Measurements from ENCODE around the gene CST7.

DNA sequence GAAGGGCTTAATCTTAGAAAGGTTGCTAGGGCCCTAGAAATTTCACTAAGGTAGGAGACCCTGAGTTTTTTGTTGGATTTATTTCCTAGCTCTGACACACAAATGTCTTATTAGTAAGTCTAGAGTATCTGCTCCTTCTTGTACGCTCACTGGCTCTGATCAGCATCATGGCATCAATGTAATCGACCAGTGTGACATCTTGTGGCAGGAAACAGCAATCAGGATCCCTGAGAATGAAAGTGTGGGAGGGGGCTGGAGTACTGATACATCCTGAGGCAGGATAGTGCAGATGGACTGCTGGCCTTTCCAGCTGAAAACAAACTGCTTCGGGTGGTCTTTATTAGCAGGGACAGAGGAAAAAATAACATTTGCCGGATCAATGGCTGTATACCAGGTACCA lies 10.0 kb upstream of the CST7 start:
- TF ChIP-seq, protein P1, sequence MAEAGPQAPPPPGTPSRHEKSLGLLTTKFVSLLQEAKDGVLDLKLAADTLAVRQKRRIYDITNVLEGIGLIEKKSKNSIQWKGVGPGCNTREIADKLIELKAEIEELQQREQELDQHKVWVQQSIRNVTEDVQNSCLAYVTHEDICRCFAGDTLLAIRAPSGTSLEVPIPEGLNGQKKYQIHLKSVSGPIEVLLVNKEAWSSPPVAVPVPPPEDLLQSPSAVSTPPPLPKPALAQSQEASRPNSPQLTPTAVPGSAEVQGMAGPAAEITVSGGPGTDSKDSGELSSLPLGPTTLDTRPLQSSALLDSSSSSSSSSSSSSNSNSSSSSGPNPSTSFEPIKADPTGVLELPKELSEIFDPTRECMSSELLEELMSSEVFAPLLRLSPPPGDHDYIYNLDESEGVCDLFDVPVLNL (IDR thresholded peaks at IDR 0.05; ENCODE audit: low read depth, low read length), result no peak
- TF ChIP-seq EZH2 (IDR thresholded peaks at IDR 0.05; ENCODE audit: borderline replicate concordance, control insufficient read depth, low read depth, low read length) (no peak), RBBP5 (conservative IDR thresholded peaks at IDR 0.05) (no peak)
- TF ChIP-seq, protein P2, sequence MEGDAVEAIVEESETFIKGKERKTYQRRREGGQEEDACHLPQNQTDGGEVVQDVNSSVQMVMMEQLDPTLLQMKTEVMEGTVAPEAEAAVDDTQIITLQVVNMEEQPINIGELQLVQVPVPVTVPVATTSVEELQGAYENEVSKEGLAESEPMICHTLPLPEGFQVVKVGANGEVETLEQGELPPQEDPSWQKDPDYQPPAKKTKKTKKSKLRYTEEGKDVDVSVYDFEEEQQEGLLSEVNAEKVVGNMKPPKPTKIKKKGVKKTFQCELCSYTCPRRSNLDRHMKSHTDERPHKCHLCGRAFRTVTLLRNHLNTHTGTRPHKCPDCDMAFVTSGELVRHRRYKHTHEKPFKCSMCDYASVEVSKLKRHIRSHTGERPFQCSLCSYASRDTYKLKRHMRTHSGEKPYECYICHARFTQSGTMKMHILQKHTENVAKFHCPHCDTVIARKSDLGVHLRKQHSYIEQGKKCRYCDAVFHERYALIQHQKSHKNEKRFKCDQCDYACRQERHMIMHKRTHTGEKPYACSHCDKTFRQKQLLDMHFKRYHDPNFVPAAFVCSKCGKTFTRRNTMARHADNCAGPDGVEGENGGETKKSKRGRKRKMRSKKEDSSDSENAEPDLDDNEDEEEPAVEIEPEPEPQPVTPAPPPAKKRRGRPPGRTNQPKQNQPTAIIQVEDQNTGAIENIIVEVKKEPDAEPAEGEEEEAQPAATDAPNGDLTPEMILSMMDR (IDR thresholded peaks at IDR 0.05 in 2 of 3, conservative IDR thresholded peaks at IDR 0.05 in 1 of 3; ENCODE audit: control insufficient read depth in 2 of 3, extremely low read depth in 1 of 3, insufficient read depth in 1 of 3, low read depth in 3 of 3, low read length in 3 of 3), result no peak
